Osteocyte (in vitro differentiated cells): ENCODE results near the gene TMEM109. TPM values are rescaled to one million over a fixed set of nuclear protein-coding genes. Genes with fewer than 3 reads are reported as not detected.
"Not testable (repeated sequence)": the region's sequence is repeated elsewhere in the genome, so short reads cannot be mapped to it uniquely, and the experiment has no call there.

ENCODE experiments used
- DNase-seq: peaks from one replicate; pipeline ENCODE4 v3.0.0; 2021; ENCODE audit warnings: mixed read lengths; ENCODE audit not compliant: unreplicated experiment; ENCODE audit errors: extremely low spot score
- H3K27ac Mint-ChIP-seq: one replicate; pipeline ENCODE4 v1.8.0; 2021; ENCODE audit warnings: mild to moderate bottlenecking, mixed read lengths; ENCODE audit not compliant: unreplicated experiment
- H3K27me3 Mint-ChIP-seq: one replicate; pipeline ENCODE4 v1.8.0; 2021; ENCODE audit warnings: mixed read lengths; ENCODE audit not compliant: unreplicated experiment
- H3K36me3 Mint-ChIP-seq: one replicate; pipeline ENCODE4 v1.8.0; 2021; ENCODE audit warnings: mixed read lengths; ENCODE audit not compliant: unreplicated experiment
- H3K4me1 Mint-ChIP-seq: one replicate; pipeline ENCODE4 v1.8.0; 2021; ENCODE audit warnings: mixed read lengths; ENCODE audit not compliant: unreplicated experiment
- H3K4me3 Mint-ChIP-seq: one replicate; pipeline ENCODE4 v1.8.0; 2021; ENCODE audit warnings: mild to moderate bottlenecking, moderate library complexity, mixed read lengths; ENCODE audit not compliant: unreplicated experiment
- H3K9me3 Mint-ChIP-seq: one replicate; pipeline ENCODE4 v1.8.0; 2021; ENCODE audit warnings: mixed read lengths; ENCODE audit not compliant: unreplicated experiment
- CTCF ChIP-seq: fragments of 200-600 bp; sonication (generic); IDR thresholded peaks from 2 replicates; pipeline ENCODE4 v1.5.0; 2021; ENCODE audit warnings: antibody characterized with exemption, mild to moderate bottlenecking, moderate library complexity
- total RNA-seq: library from RNA; stranded (reverse); gene quantifications from 2 replicates; pipeline ENCODE4 v1.2.1, GENCODE V29; 2021

TMEM109 gene
- total RNA-seq, 1 donor from 2014 or later = 152 TPM

- H3K4me3 Mint-ChIP-seq = no peak overlapping the region
- H3K27me3 Mint-ChIP-seq = peaks cover 18% of the 10 kb centered on the region
- H3K36me3 Mint-ChIP-seq = no peaks in the 10 kb centered on the region
- H3K9me3 Mint-ChIP-seq = no peaks in the 10 kb centered on the region
- H3K27ac Mint-ChIP-seq = no peak overlapping the region
- TF ChIP-seq CTCF = no peak
- H3K4me1 Mint-ChIP-seq = peaks cover 46% of the 10 kb centered on the region
- no peak for DNase-seq
Observed at GRCh38 chr11:60908803-60909202, 5.2 kb upstream of the TMEM109 start.

GRCh38 chr11:60909680-60910280 is 4.2 kb upstream of the TMEM109 start:
- H3K9me3 Mint-ChIP-seq, H3K27ac Mint-ChIP-seq, DNase-seq, H3K36me3 Mint-ChIP-seq, H3K4me3 Mint-ChIP-seq: not testable (repeated sequence)
- peaks cover 18% of the 10 kb centered on the region for H3K27me3 Mint-ChIP-seq
- H3K4me1 Mint-ChIP-seq = peaks cover 37% of the 10 kb centered on the region

- no peaks in the 10 kb centered on the region for H3K36me3 Mint-ChIP-seq
- H3K27ac Mint-ChIP-seq = no peak overlapping the region
Observed at GRCh38 chr11:60910281-60910687, 3.7 kb upstream of the TMEM109 start.

GRCh38 chr11:60910711-60911380 is 3.1 kb upstream of the TMEM109 start:
- no peak overlapping the region for H3K27ac Mint-ChIP-seq
- peaks cover 18% of the 10 kb centered on the region for H3K27me3 Mint-ChIP-seq
- H3K4me3 Mint-ChIP-seq = no peak overlapping the region

More at GRCh38 chr11:60910281-60910687, 3.7 kb upstream of the TMEM109 start:
- H3K4me1 Mint-ChIP-seq = peaks cover 34% of the 10 kb centered on the region
- no peak for TF ChIP-seq CTCF
- H3K9me3 Mint-ChIP-seq = no peaks in the 10 kb centered on the region
- no peak for DNase-seq
- peaks cover 18% of the 10 kb centered on the region for H3K27me3 Mint-ChIP-seq
- no peak overlapping the region for H3K4me3 Mint-ChIP-seq

GRCh38 chr11:60912223-60912850 is 1.6 kb upstream of the TMEM109 start:
- no peaks in the 10 kb centered on the region for H3K9me3 Mint-ChIP-seq
- peak overlapping the region; percentile 98 for H3K27ac Mint-ChIP-seq
- no peak for TF ChIP-seq CTCF
- peaks cover 18% of the 10 kb centered on the region for H3K27me3 Mint-ChIP-seq
- DNase-seq = no peak
- peaks cover 3% of the 10 kb centered on the region for H3K36me3 Mint-ChIP-seq
- peaks cover 39% of the 10 kb centered on the region for H3K4me1 Mint-ChIP-seq
- peak overlapping the region; percentile 15 for H3K4me3 Mint-ChIP-seq

More at GRCh38 chr11:60910711-60911380, 3.1 kb upstream of the TMEM109 start:
- TF ChIP-seq CTCF = no peak
- H3K9me3 Mint-ChIP-seq = no peaks in the 10 kb centered on the region
- no peaks in the 10 kb centered on the region for H3K36me3 Mint-ChIP-seq
- peaks cover 34% of the 10 kb centered on the region for H3K4me1 Mint-ChIP-seq
- no peak for DNase-seq
